ENCODE data around the gene VPS29. TPM values are rescaled to one million over a fixed set of nuclear protein-coding genes. Genes with fewer than 3 reads are reported as not detected.

VPS29 gene
- total and polyA plus RNA-seq, 7 donors: 70.4 to 216 (median 136) TPM

DNA sequence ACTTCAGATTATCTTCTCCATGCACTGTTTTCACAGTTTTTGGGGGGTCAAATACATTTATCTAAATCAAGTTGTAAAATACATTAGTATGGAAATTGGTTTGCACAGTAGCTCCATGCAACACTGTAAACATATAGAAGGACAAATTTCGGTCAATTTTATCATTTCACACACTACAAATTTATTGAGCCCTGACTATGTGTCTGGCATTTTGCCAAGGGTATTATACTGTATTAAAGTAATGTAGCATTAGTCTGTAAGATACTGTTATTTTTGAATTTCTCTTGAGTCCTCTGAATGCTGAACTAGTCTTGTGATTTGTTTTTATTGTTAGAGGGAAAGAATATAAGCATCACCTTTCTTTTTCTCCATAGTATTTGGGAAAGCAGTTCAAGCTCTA is 1.5 kb upstream of the VPS29 start:
- TF ChIP-seq, protein P1, sequence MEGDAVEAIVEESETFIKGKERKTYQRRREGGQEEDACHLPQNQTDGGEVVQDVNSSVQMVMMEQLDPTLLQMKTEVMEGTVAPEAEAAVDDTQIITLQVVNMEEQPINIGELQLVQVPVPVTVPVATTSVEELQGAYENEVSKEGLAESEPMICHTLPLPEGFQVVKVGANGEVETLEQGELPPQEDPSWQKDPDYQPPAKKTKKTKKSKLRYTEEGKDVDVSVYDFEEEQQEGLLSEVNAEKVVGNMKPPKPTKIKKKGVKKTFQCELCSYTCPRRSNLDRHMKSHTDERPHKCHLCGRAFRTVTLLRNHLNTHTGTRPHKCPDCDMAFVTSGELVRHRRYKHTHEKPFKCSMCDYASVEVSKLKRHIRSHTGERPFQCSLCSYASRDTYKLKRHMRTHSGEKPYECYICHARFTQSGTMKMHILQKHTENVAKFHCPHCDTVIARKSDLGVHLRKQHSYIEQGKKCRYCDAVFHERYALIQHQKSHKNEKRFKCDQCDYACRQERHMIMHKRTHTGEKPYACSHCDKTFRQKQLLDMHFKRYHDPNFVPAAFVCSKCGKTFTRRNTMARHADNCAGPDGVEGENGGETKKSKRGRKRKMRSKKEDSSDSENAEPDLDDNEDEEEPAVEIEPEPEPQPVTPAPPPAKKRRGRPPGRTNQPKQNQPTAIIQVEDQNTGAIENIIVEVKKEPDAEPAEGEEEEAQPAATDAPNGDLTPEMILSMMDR (IDR thresholded peaks at IDR 0.05): no peak
- intact Hi-C loops (cut with DNase I): loop anchor here in 1 of 2 donors (5.0 kb wide), 1 partner anchor 36 kb away; the partner anchor contains the start of genes FAM216A and GPN3
- H3K4me1 ChIP-seq: peaks cover 28% of the 10 kb centered on the region
- no peak overlapping the region for H3K27ac ChIP-seq
- no peak overlapping the region for H3K4me3 ChIP-seq
- no peaks in the 10 kb centered on the region for H3K36me3 ChIP-seq (ENCODE audit: insufficient read depth in 1 of 2, low read depth in 1 of 2)
- no peaks in the 10 kb centered on the region for H3K9me3 ChIP-seq
- ATAC-seq: no peak
- no peaks in the 10 kb centered on the region for H3K27me3 ChIP-seq (ENCODE audit: insufficient read depth in 3 of 3, low read length in 2 of 3)
- no peak for DNase-seq
- 75 to 79% (median 76%) methylated on average over 1 of the region's 1 CpG for WGBS, 3 donors

DNA sequence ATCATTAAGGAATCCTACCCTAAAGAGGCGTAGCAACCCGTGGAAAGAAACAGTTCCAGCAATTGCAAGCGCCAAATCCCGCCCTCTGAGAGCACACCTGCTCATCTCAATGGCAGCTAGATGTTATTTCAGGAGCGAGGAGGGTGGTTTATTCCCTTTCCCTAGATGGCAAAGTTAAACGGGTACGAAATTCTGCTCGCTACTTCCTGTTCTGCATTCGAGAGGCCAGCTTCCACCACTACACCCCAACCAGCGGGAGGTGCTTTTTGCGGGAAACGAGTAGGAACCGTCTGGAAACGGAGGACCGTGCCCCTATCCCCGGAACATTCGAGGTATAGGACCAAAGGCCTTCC is 536 bp downstream of the VPS29 start:
- peak; percentile 32 to 70 for DNase-seq
- 0 to 1% (median 0%) methylated on average over 17 of the region's 17 CpGs for WGBS, 3 donors
- intact Hi-C loops (cut with DNase I): loop anchor here (2.0 to 5.0 kb wide), 2 partner anchors 33 to 34 kb away; partner anchors contain the start of genes FAM216A (in 2 of the 2) and GPN3 (in 2 of the 2)

DNA sequence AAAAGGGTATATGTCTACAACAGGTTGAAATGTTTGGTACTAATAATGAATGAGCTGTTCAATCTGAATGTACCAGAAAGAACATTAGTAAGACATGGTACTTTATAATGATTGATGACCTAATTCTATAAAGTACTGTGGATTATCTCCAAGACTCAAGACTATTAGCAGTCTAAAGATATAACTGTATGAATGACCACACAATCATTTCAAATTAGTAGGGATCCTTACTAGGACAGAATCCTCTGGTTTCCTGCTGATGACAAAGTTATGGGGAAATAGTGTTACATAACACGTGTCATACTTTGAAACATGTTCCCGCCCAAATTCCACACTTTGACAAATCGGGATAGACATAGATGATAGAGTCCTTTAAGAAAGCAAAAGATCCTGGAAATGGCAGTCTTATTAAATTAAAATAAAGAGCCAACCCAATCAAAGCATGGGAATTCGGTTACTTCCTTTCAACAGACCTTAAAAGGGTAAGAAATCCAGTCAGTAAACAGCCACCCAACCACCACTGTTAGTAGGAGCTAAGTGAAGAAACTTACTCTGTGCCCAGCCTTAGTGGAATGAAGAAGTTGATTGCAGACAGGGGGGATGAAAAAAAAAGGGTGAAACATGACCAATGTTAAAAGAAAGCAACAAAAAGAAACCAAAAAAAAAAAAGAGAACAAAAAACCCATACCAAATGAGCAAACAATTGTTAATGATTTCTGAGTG is 2.8 kb downstream of the VPS29 start:
- H3K9me3 ChIP-seq: no peaks in the 10 kb centered on the region
- no peaks in the 10 kb centered on the region for H3K27me3 ChIP-seq (ENCODE audit: insufficient read depth in 3 of 3, low read length in 2 of 3)
- intact Hi-C loops (cut with DNase I): no loop called here
- WGBS, 3 donors: 43 to 64% (median 46%) methylated on average over 4 of the region's 4 CpGs
- no peak for DNase-seq
- peaks cover 39% of the 10 kb centered on the region for H3K4me1 ChIP-seq
- TF ChIP-seq, protein P1 (IDR thresholded peaks at IDR 0.05): no peak
- no peak overlapping the region for H3K4me3 ChIP-seq
- ATAC-seq: peak; percentile 20 to 35 (median 26)
- peak overlapping the region; percentile 96 for H3K27ac ChIP-seq
- peaks cover 2 to 30% of the 10 kb centered on the region in 2 donors for H3K36me3 ChIP-seq (ENCODE audit: insufficient read depth in 1 of 2, low read depth in 1 of 2)

More for the DNA sequence above, 536 bp downstream of the VPS29 start:
- TF ChIP-seq, protein P1 (IDR thresholded peaks at IDR 0.05): no peak
- Histone ChIP-seq H3K4me3 (peak overlapping the region; percentile 98), H3K27me3 (ENCODE audit: insufficient read depth in 3 of 3, low read length in 2 of 3) (no peaks in the 10 kb centered on the region), H3K36me3 (ENCODE audit: insufficient read depth in 1 of 2, low read depth in 1 of 2) (peaks cover 0 to 8% of the 10 kb centered on the region in 2 donors), H3K4me1 (peaks cover 39% of the 10 kb centered on the region), H3K27ac (peak overlapping the region; percentile 96), H3K9me3 (no peaks in the 10 kb centered on the region)
- ATAC-seq: peak; percentile 63 to 82 (median 72)

DNA sequence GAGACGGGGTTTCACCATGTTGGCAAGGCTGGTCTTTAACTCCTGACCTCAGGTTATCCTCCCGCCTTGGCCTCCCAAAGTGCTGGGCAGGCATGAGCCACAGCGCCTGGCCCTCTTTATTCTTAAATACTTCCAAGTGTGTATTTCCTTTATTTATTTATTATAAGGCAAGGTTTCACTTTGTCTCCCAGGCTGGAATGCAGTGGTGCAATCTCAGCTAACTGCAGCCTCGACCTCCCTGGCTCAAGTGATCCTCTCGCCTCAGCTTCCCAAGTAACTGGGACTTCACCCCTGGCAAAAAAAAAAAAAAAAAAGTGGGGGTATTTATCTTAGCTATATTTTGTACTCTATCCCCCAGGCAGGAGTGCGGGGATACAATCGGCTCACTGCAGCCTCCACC is 26.5 kb downstream of the VPS29 start:
- Histone ChIP-seq H3K36me3 (ENCODE audit: insufficient read depth in 1 of 2, low read depth in 1 of 2) (peaks cover 0 to 5% of the 10 kb centered on the region in 2 donors), H3K27me3 (ENCODE audit: insufficient read depth in 3 of 3, low read length in 2 of 3) (no peaks in the 10 kb centered on the region), H3K4me1 (peaks cover 4% of the 10 kb centered on the region), H3K9me3 (no peaks in the 10 kb centered on the region), H3K27ac (no peak overlapping the region), H3K4me3 (no peak overlapping the region)
- TF ChIP-seq, protein P1 (IDR thresholded peaks at IDR 0.05): no peak
- intact Hi-C loops (cut with DNase I): no loop called here
- 95 to 97% (median 96%) methylated on average over 7 of the region's 7 CpGs for WGBS, 3 donors
- ATAC-seq: no peak
- no peak for DNase-seq

Data from psoas muscle (tissue), 8 donors.